Thyroid gland (tissue), 4 donors: ENCODE data around the gene ADGRD1.

ENCODE experiments used
- POLR2A ChIP-seq, 2 donors: fragments of 450-650 bp; IDR thresholded peaks; one replicate each; pipeline ENCODE4 v1.6.1; 2017; ENCODE audit warnings: antibody characterized with exemption in 2 of 2, mild to moderate bottlenecking in 2 of 2, moderate library complexity in 1 of 2
- TF ChIP-seq, protein P1 (sequence below), 6 experiments: fragments of 200-600 bp in 3 of 6; fragments of 450-650 bp in 3 of 6; sonication (generic) in 3 of 6; IDR thresholded peaks; one replicate each; pipeline ENCODE4 v1.5.1; 2016 to 2019; ENCODE audit warnings: antibody characterized with exemption in 6 of 6, mild to moderate bottlenecking in 2 of 6, inconsistent platforms in 1 of 6, moderate library complexity in 1 of 6

- TF ChIP-seq, protein P1, sequence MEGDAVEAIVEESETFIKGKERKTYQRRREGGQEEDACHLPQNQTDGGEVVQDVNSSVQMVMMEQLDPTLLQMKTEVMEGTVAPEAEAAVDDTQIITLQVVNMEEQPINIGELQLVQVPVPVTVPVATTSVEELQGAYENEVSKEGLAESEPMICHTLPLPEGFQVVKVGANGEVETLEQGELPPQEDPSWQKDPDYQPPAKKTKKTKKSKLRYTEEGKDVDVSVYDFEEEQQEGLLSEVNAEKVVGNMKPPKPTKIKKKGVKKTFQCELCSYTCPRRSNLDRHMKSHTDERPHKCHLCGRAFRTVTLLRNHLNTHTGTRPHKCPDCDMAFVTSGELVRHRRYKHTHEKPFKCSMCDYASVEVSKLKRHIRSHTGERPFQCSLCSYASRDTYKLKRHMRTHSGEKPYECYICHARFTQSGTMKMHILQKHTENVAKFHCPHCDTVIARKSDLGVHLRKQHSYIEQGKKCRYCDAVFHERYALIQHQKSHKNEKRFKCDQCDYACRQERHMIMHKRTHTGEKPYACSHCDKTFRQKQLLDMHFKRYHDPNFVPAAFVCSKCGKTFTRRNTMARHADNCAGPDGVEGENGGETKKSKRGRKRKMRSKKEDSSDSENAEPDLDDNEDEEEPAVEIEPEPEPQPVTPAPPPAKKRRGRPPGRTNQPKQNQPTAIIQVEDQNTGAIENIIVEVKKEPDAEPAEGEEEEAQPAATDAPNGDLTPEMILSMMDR (IDR thresholded peaks at IDR 0.05): no peak
- TF ChIP-seq POLR2A (IDR thresholded peaks at IDR 0.05): no peak
Measured at GRCh38 chr12:131085125-131085815, 131.6 kb downstream of the ADGRD1 start.
